Renal cortical epithelial cell (primary cell): ENCODE data around the gene SSTR5. TPM values are rescaled to one million over a fixed set of nuclear protein-coding genes. Genes with fewer than 3 reads are reported as not detected.

ENCODE experiments used
- DNase-seq: peaks from one replicate; pipeline ENCODE4 v3.0.0-alpha.2; 2011; ENCODE audit warnings: low read depth
- total RNA-seq: library from RNA; depleted of rRNA; stranded (reverse); fragments of >200 nt; gene quantifications from 2 replicates; pipeline ENCODE4 v1.2.3, GENCODE V29; 2014

SSTR5 gene
- total RNA-seq, 1 donor from 2014 or later, result 0.40 TPM

GRCh38 chr16:1102921-1103635, 30.5 kb downstream of the SSTR5 start:
- DNase-seq, result no peak

GRCh38 chr16:1103636-1103980, 31.1 kb downstream of the SSTR5 start:
- no peak for DNase-seq

GRCh38 chr16:1105888-1106620, 33.5 kb downstream of the SSTR5 start:
- DNase-seq, result peak; percentile 6

- no peak for DNase-seq
Observed at GRCh38 chr16:1106659-1107058, 34.1 kb downstream of the SSTR5 start.

- DNase-seq, result no peak
Observed at GRCh38 chr16:1107141-1107540, 34.6 kb downstream of the SSTR5 start.

GRCh38 chr16:1107731-1108130, 35.2 kb downstream of the SSTR5 start:
- DNase-seq, result no peak

- peak; percentile 20 for DNase-seq
Observed at GRCh38 chr16:1108299-1109252, 36.0 kb downstream of the SSTR5 start.

GRCh38 chr16:1109648-1110047, 37.1 kb downstream of the SSTR5 start:
- DNase-seq, result peak; percentile 12

GRCh38 chr16:1112506-1113184, 40.1 kb downstream of the SSTR5 start:
- no peak for DNase-seq

GRCh38 chr16:1113489-1113888, 40.9 kb downstream of the SSTR5 start:
- no peak for DNase-seq

- no peak for DNase-seq
Observed at GRCh38 chr16:1113889-1114526, 41.5 kb downstream of the SSTR5 start.

GRCh38 chr16:1116693-1117077, 44.1 kb downstream of the SSTR5 start:
- no peak for DNase-seq

- no peak for DNase-seq
Observed at GRCh38 chr16:1117176-1117900, 44.8 kb downstream of the SSTR5 start.

- no peak for DNase-seq
Observed at GRCh38 chr16:1117926-1118325, 45.4 kb downstream of the SSTR5 start.

- no peak for DNase-seq
Observed at GRCh38 chr16:1119129-1119528, 46.6 kb downstream of the SSTR5 start.

GRCh38 chr16:1119766-1120576, 47.4 kb downstream of the SSTR5 start:
- no peak for DNase-seq

GRCh38 chr16:1120577-1120941, 48.0 kb downstream of the SSTR5 start:
- DNase-seq, result no peak

- DNase-seq, result no peak
Observed at GRCh38 chr16:1121009-1121408, 48.5 kb downstream of the SSTR5 start.

- DNase-seq, result no peak
Observed at GRCh38 chr16:1121601-1122397, 49.3 kb downstream of the SSTR5 start.
